Calu3 (cell line): ENCODE results near the gene ABCG1. TPM values are rescaled to one million over a fixed set of nuclear protein-coding genes. Genes with fewer than 3 reads are reported as not detected.

ENCODE experiments used
- BruUV-seq: library from RNA; stranded (reverse); fragments of 400-500 nt; replicated peaks from 2 replicates; lab custom pipeline; 2021; lab: Mats Ljungman, UMichigan
- CTCF ChIA-PET: fragments of 300-600 bp; sonication (Branson Sonifier 250); formaldehyde crosslinking; loops from one replicate; lab custom pipeline; 2022; ENCODE audit warnings: antibody characterized with exemption; lab: Charles Lee
- DNase-seq: peaks from one replicate; pipeline ENCODE4 v3.0.0; 2022
- H3K27ac Mint-ChIP-seq: one replicate; pipeline ENCODE4 v1.8.0; 2022; ENCODE audit warnings: mixed read lengths; ENCODE audit not compliant: unreplicated experiment
- H3K27me3 Mint-ChIP-seq: one replicate; pipeline ENCODE4 v1.8.0; 2022; ENCODE audit warnings: mixed read lengths; ENCODE audit not compliant: unreplicated experiment
- H3K36me3 Mint-ChIP-seq: one replicate; pipeline ENCODE4 v1.8.0; 2022; ENCODE audit warnings: mild to moderate bottlenecking, moderate library complexity, mixed read lengths; ENCODE audit not compliant: insufficient read depth, unreplicated experiment
- H3K4me1 Mint-ChIP-seq: one replicate; pipeline ENCODE4 v1.8.0; 2022; ENCODE audit warnings: mild to moderate bottlenecking, low read depth, mixed read lengths; ENCODE audit not compliant: unreplicated experiment
- H3K4me3 Mint-ChIP-seq: one replicate; pipeline ENCODE4 v1.8.0; 2022; ENCODE audit warnings: mild to moderate bottlenecking, low read depth, moderate library complexity, mixed read lengths; ENCODE audit not compliant: unreplicated experiment
- H3K9me3 Mint-ChIP-seq: one replicate; pipeline ENCODE4 v1.8.0; 2022; ENCODE audit warnings: low read depth, mixed read lengths; ENCODE audit not compliant: unreplicated experiment
- intact Hi-C: fragments of 100-400 bp; cut with micrococcal nuclease; formaldehyde crosslinking; loops from one replicate; pipeline ENCODE4 v1.10.0; 2022; ENCODE audit not compliant: unreplicated experiment
- total RNA-seq: library from RNA; stranded (reverse); gene quantifications from 2 replicates; pipeline ENCODE4 v1.2.3, GENCODE V29; 2022
- TF ChIP-seq, protein P1 (sequence below): fragments of 200-600 bp; IDR thresholded peaks from one replicate; pipeline ENCODE4 v1.8.0; 2022; ENCODE audit warnings: antibody characterized with exemption; ENCODE audit not compliant: unreplicated experiment

Gene ABCG1
- total RNA-seq, 1 experiment from 2014 or later = 0.19 TPM

DNA sequence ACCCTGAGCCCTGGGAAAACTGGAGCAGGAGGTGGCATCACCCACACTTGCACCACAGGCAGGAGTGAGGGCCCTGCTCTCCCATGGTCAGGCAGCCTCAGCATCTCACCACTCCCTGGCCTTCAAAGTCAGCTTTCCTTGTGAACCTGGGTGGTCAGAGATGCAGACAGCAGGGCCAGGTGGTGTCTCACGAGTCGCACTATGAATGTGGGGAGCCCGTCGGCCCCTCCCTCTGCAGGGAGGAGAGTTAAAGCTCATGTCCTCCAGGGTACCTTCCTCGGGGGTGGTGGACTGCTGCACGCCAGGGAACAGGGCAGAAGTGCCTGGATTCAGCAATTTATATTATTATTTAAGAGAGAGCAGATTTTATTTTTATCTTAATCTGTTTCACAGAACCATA, 24.1 kb downstream of the ABCG1 start:
- H3K27me3 Mint-ChIP-seq = peaks cover 52% of the 10 kb centered on the region
- intact Hi-C loops = no loop called here
- TF ChIP-seq, protein P1, sequence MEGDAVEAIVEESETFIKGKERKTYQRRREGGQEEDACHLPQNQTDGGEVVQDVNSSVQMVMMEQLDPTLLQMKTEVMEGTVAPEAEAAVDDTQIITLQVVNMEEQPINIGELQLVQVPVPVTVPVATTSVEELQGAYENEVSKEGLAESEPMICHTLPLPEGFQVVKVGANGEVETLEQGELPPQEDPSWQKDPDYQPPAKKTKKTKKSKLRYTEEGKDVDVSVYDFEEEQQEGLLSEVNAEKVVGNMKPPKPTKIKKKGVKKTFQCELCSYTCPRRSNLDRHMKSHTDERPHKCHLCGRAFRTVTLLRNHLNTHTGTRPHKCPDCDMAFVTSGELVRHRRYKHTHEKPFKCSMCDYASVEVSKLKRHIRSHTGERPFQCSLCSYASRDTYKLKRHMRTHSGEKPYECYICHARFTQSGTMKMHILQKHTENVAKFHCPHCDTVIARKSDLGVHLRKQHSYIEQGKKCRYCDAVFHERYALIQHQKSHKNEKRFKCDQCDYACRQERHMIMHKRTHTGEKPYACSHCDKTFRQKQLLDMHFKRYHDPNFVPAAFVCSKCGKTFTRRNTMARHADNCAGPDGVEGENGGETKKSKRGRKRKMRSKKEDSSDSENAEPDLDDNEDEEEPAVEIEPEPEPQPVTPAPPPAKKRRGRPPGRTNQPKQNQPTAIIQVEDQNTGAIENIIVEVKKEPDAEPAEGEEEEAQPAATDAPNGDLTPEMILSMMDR = no peak
- H3K4me1 Mint-ChIP-seq = no peaks in the 10 kb centered on the region
- H3K4me3 Mint-ChIP-seq = no peak overlapping the region
- H3K36me3 Mint-ChIP-seq = no peaks in the 10 kb centered on the region
- no peak overlapping the region for H3K27ac Mint-ChIP-seq
- DNase-seq = no peak
- BruUV-seq = no TSS peak
- H3K9me3 Mint-ChIP-seq = no peaks in the 10 kb centered on the region
- CTCF ChIA-PET = no interaction called here

DNA sequence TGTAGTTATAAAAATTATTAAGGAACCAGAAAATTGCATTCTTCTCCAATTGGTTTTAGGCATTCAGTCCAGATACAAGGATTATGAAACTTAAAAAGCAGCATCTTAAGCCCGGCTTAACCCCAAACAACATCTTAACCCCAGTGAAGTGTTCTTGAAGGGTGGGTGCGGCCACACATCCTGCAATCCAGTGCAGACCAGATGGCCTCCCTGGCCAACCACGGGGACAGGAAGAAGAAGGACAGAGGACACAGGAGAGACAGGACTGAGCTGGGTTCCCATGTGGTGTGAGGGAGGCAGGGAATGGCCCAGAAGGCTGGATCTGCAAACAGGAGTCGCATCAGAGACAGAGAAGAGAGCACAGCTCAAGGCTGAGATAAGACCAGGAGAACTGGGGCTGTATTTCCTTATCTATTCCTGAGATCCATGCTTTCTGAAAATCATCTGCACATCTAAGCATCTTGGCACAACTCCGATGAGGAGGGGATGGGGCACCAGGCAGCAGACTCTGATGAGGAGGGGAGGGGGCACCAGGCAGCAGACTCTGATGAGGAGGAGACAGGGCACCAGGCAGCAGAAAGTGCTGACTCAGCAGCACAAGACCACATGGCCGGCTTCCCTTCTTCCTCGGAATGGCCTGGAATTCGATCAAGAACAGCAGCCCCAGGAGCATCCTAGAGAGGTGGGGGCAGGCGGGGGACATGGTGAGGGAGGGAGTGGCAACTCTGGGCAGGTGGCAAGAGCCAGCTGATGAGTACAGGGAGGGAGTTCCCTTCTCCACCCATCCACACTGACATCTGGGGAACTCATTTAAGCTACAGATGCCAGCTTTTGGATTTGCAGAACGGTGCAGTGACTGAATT, 26.6 kb downstream of the ABCG1 start:
- intact Hi-C loops = no loop called here
- no peaks in the 10 kb centered on the region for H3K36me3 Mint-ChIP-seq
- H3K27ac Mint-ChIP-seq = no peak overlapping the region
- TF ChIP-seq, protein P1 = no peak
- peaks cover 53% of the 10 kb centered on the region for H3K27me3 Mint-ChIP-seq
- DNase-seq = no peak
- no peak overlapping the region for H3K4me3 Mint-ChIP-seq
- CTCF ChIA-PET = no interaction called here
- H3K4me1 Mint-ChIP-seq = no peaks in the 10 kb centered on the region
- no TSS peak for BruUV-seq
- H3K9me3 Mint-ChIP-seq = no peaks in the 10 kb centered on the region

DNA sequence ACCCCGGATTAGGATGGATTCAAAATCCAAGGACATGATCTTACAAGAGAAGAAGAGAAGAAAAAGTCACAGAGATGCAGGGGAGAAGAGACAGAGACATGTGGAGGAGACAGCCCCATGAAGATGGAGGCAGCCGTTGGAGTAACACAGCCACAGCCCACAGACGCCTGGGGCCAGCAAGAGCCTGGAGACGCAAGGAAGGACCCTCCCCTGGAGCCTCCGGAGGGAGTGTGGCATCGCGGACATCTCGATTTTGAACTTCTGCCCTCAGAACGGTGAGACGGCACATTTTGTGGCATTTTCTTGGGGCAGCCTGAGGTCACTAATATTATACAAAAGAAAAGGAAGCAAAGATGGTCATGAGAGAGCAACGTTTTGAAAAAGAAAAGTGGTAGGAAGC, 28.8 kb downstream of the ABCG1 start:
- H3K27ac Mint-ChIP-seq = no peak overlapping the region
- TF ChIP-seq, protein P1 = no peak
- no TSS peak for BruUV-seq
- peaks cover 62% of the 10 kb centered on the region for H3K27me3 Mint-ChIP-seq
- CTCF ChIA-PET = no interaction called here
- H3K36me3 Mint-ChIP-seq = no peaks in the 10 kb centered on the region
- no peak overlapping the region for H3K4me3 Mint-ChIP-seq
- H3K4me1 Mint-ChIP-seq = no peaks in the 10 kb centered on the region
- intact Hi-C loops = loop anchor here (1.0 kb wide), 1 partner anchor 30 kb away; no protein-coding TSS in a partner anchor
- no peak for DNase-seq
- H3K9me3 Mint-ChIP-seq = no peaks in the 10 kb centered on the region

DNA sequence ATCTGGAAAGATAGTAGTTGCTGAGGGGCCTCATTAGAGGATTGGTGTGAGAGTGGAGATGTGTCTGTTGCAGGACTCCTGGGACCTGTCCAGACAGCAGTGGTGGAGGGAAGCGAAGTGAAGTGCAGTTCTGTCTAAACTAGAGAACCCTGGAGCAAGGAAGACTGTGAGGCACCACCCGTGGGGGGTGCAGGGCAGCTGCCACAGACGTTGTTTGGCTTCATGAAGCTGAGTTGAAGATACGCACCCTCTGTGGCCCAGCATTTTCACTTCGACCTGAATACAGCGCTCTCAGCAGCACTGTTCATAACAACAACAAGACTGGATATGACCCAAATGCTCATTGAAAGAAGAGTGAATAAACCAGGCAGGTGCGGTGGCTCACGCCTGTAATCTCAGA, 29.3 kb downstream of the ABCG1 start:
- H3K4me1 Mint-ChIP-seq = no peaks in the 10 kb centered on the region
- peaks cover 65% of the 10 kb centered on the region for H3K27me3 Mint-ChIP-seq
- no TSS peak for BruUV-seq
- no peak overlapping the region for H3K27ac Mint-ChIP-seq
- TF ChIP-seq, protein P1 = no peak
- DNase-seq = no peak
- CTCF ChIA-PET = no interaction called here
- no peaks in the 10 kb centered on the region for H3K9me3 Mint-ChIP-seq
- intact Hi-C loops = no loop called here
- H3K4me3 Mint-ChIP-seq = no peak overlapping the region
- H3K36me3 Mint-ChIP-seq = no peaks in the 10 kb centered on the region
